Gastroesophageal sphincter (tissue), 3 donors: ENCODE data around the gene CHD5.

Source experiments
- CTCF ChIP-seq, 4 experiments: fragments of 200-600 bp in 2 of 4; fragments of 450-650 bp in 2 of 4; sonication (generic) in 1 of 4; IDR thresholded peaks; one replicate each; pipeline ENCODE4 v1.5.1; 2017 to 2019; ENCODE audit warnings: antibody characterized with exemption in 4 of 4, mild to moderate bottlenecking in 2 of 4, moderate library complexity in 2 of 4
- EP300 ChIP-seq: sonication (generic); formaldehyde crosslinking; IDR thresholded peaks from one replicate; pipeline ENCODE4 v1.6.1; 2017; ENCODE audit warnings: antibody characterized with exemption, mild to moderate bottlenecking
- POLR2A ChIP-seq, 2 donors: fragments of 450-650 bp; IDR thresholded peaks; one replicate each; pipeline ENCODE4 v1.6.1; 2017; ENCODE audit warnings: antibody characterized with exemption in 2 of 2, mild to moderate bottlenecking in 2 of 2, moderate library complexity in 1 of 2

GRCh38 chr1:6077506-6077905 is 102.6 kb downstream of the CHD5 start:
- TF ChIP-seq CTCF (IDR thresholded peaks at IDR 0.05) (no peak), POLR2A (IDR thresholded peaks at IDR 0.05) (no peak), EP300 (no peak)
